CD4-positive, CD25-positive, alpha-beta regulatory T cell (primary cell): Measurements from ENCODE around the gene KCNIP1. TPM values are rescaled to one million over a fixed set of nuclear protein-coding genes. Genes with fewer than 3 reads are reported as not detected.

Experiments used
- ATAC-seq, 2 donors: fragments of 150-1000 bp; cut with Tn5 transposase; one replicate each; pipeline ENCODE4 v1.10.0; 2021; ENCODE audit warnings: low read depth in 2 of 2, moderate number of reproducible peaks in 2 of 2, moderate library complexity in 1 of 2
- DNase-seq, 3 donors: peaks; one replicate each; pipeline versions ENCODE4 v3.0.0 to v3.0.0-alpha.2; 2012 to 2022; ENCODE audit warnings: mixed read lengths in 1 of 3
- H3K27ac ChIP-seq: one replicate; pipeline ENCODE4 v1.7.0; 2013; ENCODE audit warnings: mild to moderate bottlenecking, low read length; ENCODE audit not compliant: insufficient read depth, poor library complexity, severe bottlenecking
- H3K27me3 ChIP-seq: one replicate; pipeline ENCODE4 v1.7.0; 2013; ENCODE audit warnings: low read length; ENCODE audit not compliant: control insufficient read depth, insufficient read depth
- H3K36me3 ChIP-seq: one replicate; pipeline ENCODE4 v1.7.0; 2013; ENCODE audit warnings: mild to moderate bottlenecking, low read length, moderate library complexity; ENCODE audit not compliant: control insufficient read depth, insufficient read depth
- H3K4me1 ChIP-seq: 2 replicates; pipeline ENCODE4 v1.7.0; 2013; ENCODE audit warnings: mild to moderate bottlenecking, low read length; ENCODE audit not compliant: insufficient read depth, control insufficient read depth, poor library complexity, severe bottlenecking
- H3K4me3 ChIP-seq: one replicate; pipeline ENCODE4 v1.7.0; 2013; ENCODE audit warnings: low read depth, mild to moderate bottlenecking, low read length, moderate library complexity
- H3K9me3 ChIP-seq, 2 experiments: 1 replicate in 1 of 2; 2 replicates in 1 of 2; pipeline ENCODE4 v1.7.0; 2013; ENCODE audit warnings: low read length in 2 of 2, mild to moderate bottlenecking in 1 of 2, moderate library complexity in 1 of 2; ENCODE audit not compliant: control insufficient read depth in 2 of 2
- H3K27ac Mint-ChIP-seq, 3 donors: one replicate each; pipeline ENCODE4 v1.8.0; 2020 to 2022; ENCODE audit warnings: mild to moderate bottlenecking in 3 of 3, mixed read lengths in 3 of 3, moderate library complexity in 2 of 3
- H3K27me3 Mint-ChIP-seq: one replicate; pipeline ENCODE4 v1.8.0; 2022; ENCODE audit warnings: mild to moderate bottlenecking, mixed read lengths
- H3K36me3 Mint-ChIP-seq: one replicate; pipeline ENCODE4 v1.8.0; 2020; ENCODE audit warnings: mixed read lengths
- H3K4me1 Mint-ChIP-seq, 4 donors: one replicate each; pipeline ENCODE4 v1.8.0; 2020 to 2022; ENCODE audit warnings: mixed read lengths in 4 of 4, mild to moderate bottlenecking in 1 of 4
- H3K4me3 Mint-ChIP-seq, 4 donors: one replicate each; pipeline ENCODE4 v1.8.0; 2020 to 2022; ENCODE audit warnings: mild to moderate bottlenecking in 4 of 4, mixed read lengths in 4 of 4, moderate library complexity in 3 of 4
- H3K9me3 Mint-ChIP-seq, 7 donors: one replicate each; pipeline ENCODE4 v1.8.0; 2020 to 2022; ENCODE audit warnings: mixed read lengths in 7 of 7, mild to moderate bottlenecking in 3 of 7, moderate library complexity in 2 of 7
- polyA plus RNA-seq, 4 donors: library from polyadenylated mRNA; unstranded; fragments of 300-500 nt; fragmentation: Illumina TruSeq; gene quantifications; one replicate each; pipeline ENCODE4 v1.2.3, GENCODE V29; 2021
- total RNA-seq: library from RNA; stranded (reverse); gene quantifications from one replicate; pipeline ENCODE4 v1.2.3, GENCODE V29; 2022

The KCNIP1 gene
- total and polyA plus RNA-seq, 5 donors from 2014 or later: not detected

- Mint-ChIP-seq H3K27ac (no peak overlapping the region), H3K27me3 (peaks cover 35% of the 10 kb centered on the region), H3K4me3 (peak overlapping the region in 1 of 4 donors; percentile 61)
Measured at GRCh38 chr5:170477906-170478305, 25.9 kb upstream of the KCNIP1 start.

DNA sequence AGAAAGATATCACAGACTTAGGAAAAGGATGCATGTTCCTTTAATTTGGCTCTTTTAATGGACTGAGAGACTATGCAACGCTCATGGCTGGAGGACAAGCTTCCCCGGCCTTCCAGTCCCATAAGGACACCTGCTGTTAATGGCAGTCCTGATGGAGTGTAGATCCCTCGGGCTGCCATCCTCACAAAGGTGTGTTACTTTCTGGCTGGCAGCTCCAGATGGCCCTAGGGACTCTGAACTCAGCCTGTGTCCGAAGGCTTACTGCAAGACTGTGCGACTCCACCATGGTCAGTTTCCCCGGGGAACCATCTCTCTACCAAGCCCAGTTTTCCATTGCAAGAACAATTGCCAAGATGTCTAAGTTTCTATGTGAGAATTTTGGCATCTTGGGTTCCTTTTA lies 25.5 kb upstream of the KCNIP1 start:
- H3K4me3 Mint-ChIP-seq: no peak overlapping the region
- no peaks in the 10 kb centered on the region for H3K4me1 ChIP-seq

More at GRCh38 chr5:170477906-170478305, 25.9 kb upstream of the KCNIP1 start:
- Histone ChIP-seq H3K4me3 (no peak overlapping the region), H3K27me3 (peaks cover 2% of the 10 kb centered on the region), H3K27ac (no peak overlapping the region), H3K9me3 (no peaks in the 10 kb centered on the region), H3K4me1 (no peaks in the 10 kb centered on the region), H3K36me3 (no peaks in the 10 kb centered on the region)
- Mint-ChIP-seq H3K36me3 (no peaks in the 10 kb centered on the region), H3K9me3 (peaks cover 0 to 3% (median 0%) of the 10 kb centered on the region in 7 donors), H3K4me1 (no peaks in the 10 kb centered on the region)
- DNase-seq (no peak), ATAC-seq (no peak)

GRCh38 chr5:170479484-170479883 lies 24.3 kb upstream of the KCNIP1 start:
- ATAC-seq: no peak
- H3K36me3 ChIP-seq: no peaks in the 10 kb centered on the region
- no peak overlapping the region for H3K27ac Mint-ChIP-seq

More for the DNA sequence above, 25.5 kb upstream of the KCNIP1 start:
- Histone ChIP-seq H3K36me3 (no peaks in the 10 kb centered on the region), H3K27ac (no peak overlapping the region), H3K9me3 (no peaks in the 10 kb centered on the region), H3K27me3 (peaks cover 2% of the 10 kb centered on the region), H3K4me3 (no peak overlapping the region)
- H3K4me1 Mint-ChIP-seq: no peaks in the 10 kb centered on the region
- H3K27me3 Mint-ChIP-seq: peaks cover 35% of the 10 kb centered on the region
- no peak for ATAC-seq
- no peaks in the 10 kb centered on the region for H3K36me3 Mint-ChIP-seq
- H3K9me3 Mint-ChIP-seq: peaks cover 0 to 3% (median 0%) of the 10 kb centered on the region in 7 donors
- no peak for DNase-seq
- H3K27ac Mint-ChIP-seq: no peak overlapping the region

GRCh38 chr5:170480260-170480659 lies 23.6 kb upstream of the KCNIP1 start:
- Histone ChIP-seq H3K27ac (no peak overlapping the region), H3K9me3 (no peaks in the 10 kb centered on the region), H3K27me3 (peaks cover 2% of the 10 kb centered on the region), H3K4me1 (no peaks in the 10 kb centered on the region), H3K36me3 (no peaks in the 10 kb centered on the region), H3K4me3 (no peak overlapping the region)
- no peak for DNase-seq
- peaks cover 35% of the 10 kb centered on the region for H3K27me3 Mint-ChIP-seq
- no peaks in the 10 kb centered on the region for H3K4me1 Mint-ChIP-seq
- H3K36me3 Mint-ChIP-seq: no peaks in the 10 kb centered on the region
- H3K9me3 Mint-ChIP-seq: peaks cover 0 to 2% (median 0%) of the 10 kb centered on the region in 7 donors
- H3K27ac Mint-ChIP-seq: no peak overlapping the region
- H3K4me3 Mint-ChIP-seq: no peak overlapping the region
- no peak for ATAC-seq

More at GRCh38 chr5:170479484-170479883, 24.3 kb upstream of the KCNIP1 start:
- no peak for DNase-seq
- H3K27ac ChIP-seq: no peak overlapping the region
- H3K9me3 Mint-ChIP-seq: peaks cover 0 to 2% (median 0%) of the 10 kb centered on the region in 7 donors
- H3K9me3 ChIP-seq: no peaks in the 10 kb centered on the region
- H3K27me3 ChIP-seq: peaks cover 2% of the 10 kb centered on the region
- H3K27me3 Mint-ChIP-seq: peaks cover 35% of the 10 kb centered on the region
- no peaks in the 10 kb centered on the region for H3K36me3 Mint-ChIP-seq
- no peaks in the 10 kb centered on the region for H3K4me1 Mint-ChIP-seq
- H3K4me3 ChIP-seq: no peak overlapping the region
- H3K4me1 ChIP-seq: no peaks in the 10 kb centered on the region
- no peak overlapping the region for H3K4me3 Mint-ChIP-seq

- Histone ChIP-seq H3K36me3 (no peaks in the 10 kb centered on the region), H3K27me3 (peaks cover 2% of the 10 kb centered on the region), H3K4me1 (no peaks in the 10 kb centered on the region), H3K27ac (no peak overlapping the region), H3K9me3 (no peaks in the 10 kb centered on the region), H3K4me3 (no peak overlapping the region)
- no peaks in the 10 kb centered on the region for H3K4me1 Mint-ChIP-seq
- no peak for ATAC-seq
- DNase-seq: no peak
- H3K9me3 Mint-ChIP-seq: no peaks in the 10 kb centered on the region
- H3K36me3 Mint-ChIP-seq: no peaks in the 10 kb centered on the region
- H3K27ac Mint-ChIP-seq: no peak overlapping the region
- no peak overlapping the region for H3K4me3 Mint-ChIP-seq
- H3K27me3 Mint-ChIP-seq: peaks cover 24% of the 10 kb centered on the region
Measured at GRCh38 chr5:170481849-170482248, 22.0 kb upstream of the KCNIP1 start.

GRCh38 chr5:170482511-170482910 lies 21.3 kb upstream of the KCNIP1 start:
- Histone ChIP-seq H3K4me1 (no peaks in the 10 kb centered on the region), H3K27me3 (peaks cover 2% of the 10 kb centered on the region), H3K27ac (no peak overlapping the region), H3K4me3 (no peak overlapping the region), H3K9me3 (no peaks in the 10 kb centered on the region), H3K36me3 (no peaks in the 10 kb centered on the region)
- Mint-ChIP-seq H3K27me3 (peaks cover 22% of the 10 kb centered on the region), H3K4me3 (peak overlapping the region in 1 of 4 donors; percentile 7), H3K9me3 (no peaks in the 10 kb centered on the region), H3K4me1 (no peaks in the 10 kb centered on the region), H3K36me3 (no peaks in the 10 kb centered on the region), H3K27ac (no peak overlapping the region)
- DNase-seq (no peak), ATAC-seq (no peak)

DNA sequence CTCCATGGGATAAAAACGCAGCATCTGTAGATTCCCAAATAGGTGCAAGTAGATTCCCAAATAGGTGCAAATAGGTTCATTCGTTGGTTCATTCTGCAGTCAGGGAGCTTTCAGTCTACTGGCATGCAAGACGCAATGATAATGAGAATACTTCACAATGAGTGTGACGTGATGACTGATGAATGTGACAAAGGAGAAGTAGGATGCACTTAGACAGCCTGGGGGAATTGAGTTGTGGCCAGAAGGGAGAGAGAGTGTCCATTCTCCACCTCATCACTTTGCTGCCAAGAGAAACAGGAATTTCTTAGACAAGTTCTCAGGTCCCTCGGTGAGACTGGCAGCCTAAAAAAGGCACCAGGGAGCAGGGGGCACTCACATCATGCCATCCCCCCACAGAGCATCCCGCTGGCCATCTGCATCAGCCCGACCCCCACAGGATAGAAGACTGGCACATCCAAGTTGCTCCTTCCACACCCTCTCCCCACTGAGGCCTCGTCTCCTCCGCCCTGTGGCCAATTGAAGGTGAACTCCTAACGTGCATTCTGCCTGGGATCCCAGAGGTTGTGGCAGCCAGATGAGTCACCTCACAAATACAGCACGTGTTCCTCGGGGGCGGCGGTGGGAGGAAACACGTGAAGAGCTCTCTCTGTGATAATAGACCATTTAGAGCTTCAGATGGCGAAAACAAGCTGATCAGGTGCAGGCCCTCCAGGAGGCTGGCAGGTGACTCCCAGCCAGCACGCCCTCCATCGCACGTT lies 19.9 kb upstream of the KCNIP1 start:
- peak in 1 of 3 donors; percentile 12 for DNase-seq
- H3K9me3 ChIP-seq: no peaks in the 10 kb centered on the region
- no peak overlapping the region for H3K4me3 ChIP-seq
- Mint-ChIP-seq H3K27ac (no peak overlapping the region), H3K27me3 (peaks cover 17% of the 10 kb centered on the region), H3K36me3 (no peaks in the 10 kb centered on the region), H3K9me3 (peaks cover 0 to 2% (median 0%) of the 10 kb centered on the region in 7 donors), H3K4me3 (no peak overlapping the region), H3K4me1 (no peaks in the 10 kb centered on the region)
- ATAC-seq: peak in 1 of 2 donors; percentile 50
- H3K27me3 ChIP-seq: peaks cover 2% of the 10 kb centered on the region
- no peak overlapping the region for H3K27ac ChIP-seq
- no peaks in the 10 kb centered on the region for H3K4me1 ChIP-seq
- H3K36me3 ChIP-seq: no peaks in the 10 kb centered on the region

DNA sequence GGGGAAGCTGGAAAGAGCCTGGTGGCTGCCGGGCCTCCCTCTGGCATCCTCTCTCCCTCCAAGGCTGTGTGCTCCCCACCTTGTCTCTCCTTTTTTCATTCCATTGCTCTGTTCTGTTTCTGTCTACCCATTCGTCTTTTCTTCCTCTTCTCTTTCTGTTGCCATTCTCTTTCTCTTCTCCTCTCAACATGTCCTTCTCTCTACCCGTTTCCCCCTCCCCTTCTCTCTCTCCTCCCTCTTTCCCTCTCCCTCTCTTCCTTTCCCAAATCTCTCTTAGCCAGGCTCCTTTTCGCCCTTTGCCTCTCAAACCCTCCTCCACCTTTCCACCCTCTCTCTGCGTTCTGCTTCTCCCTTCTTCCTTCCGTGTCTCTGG lies 19.4 kb upstream of the KCNIP1 start:
- H3K27me3 ChIP-seq: peaks cover 2% of the 10 kb centered on the region
- Mint-ChIP-seq H3K36me3 (no peaks in the 10 kb centered on the region), H3K4me3 (no peak overlapping the region), H3K27me3 (peaks cover 13% of the 10 kb centered on the region), H3K4me1 (no peaks in the 10 kb centered on the region), H3K27ac (no peak overlapping the region), H3K9me3 (peaks cover 0 to 2% (median 0%) of the 10 kb centered on the region in 7 donors)
- H3K27ac ChIP-seq: no peak overlapping the region
- H3K36me3 ChIP-seq: no peaks in the 10 kb centered on the region
- H3K4me1 ChIP-seq: no peaks in the 10 kb centered on the region
- ATAC-seq (no peak), DNase-seq (no peak)
- H3K9me3 ChIP-seq: no peaks in the 10 kb centered on the region
- no peak overlapping the region for H3K4me3 ChIP-seq
